K562 (cell line): ENCODE measurements around the gene SPTAN1. TPM values are rescaled to one million over a fixed set of nuclear protein-coding genes. Genes with fewer than 3 reads are reported as not detected.
A peak's percentile ranks its signal among the peaks of the same experiment; 100 is the strongest.

Source experiments
- BRCA1 ChIP-seq, 2 experiments: fragments of 450-650 bp in 1 of 2; sonication (generic) in 1 of 2; formaldehyde crosslinking in 1 of 2; IDR thresholded peaks; 2 replicates each; pipeline versions ENCODE4 v1.5.0 to v1.6.1; 2017 to 2020; ENCODE audit warnings: mild to moderate bottlenecking in 1 of 2, missing genetic modification reagents in 1 of 2
- CBX3 ChIP-seq, 2 experiments: IDR thresholded peaks; 1 replicate in 1 of 2; 2 replicates in 1 of 2; pipeline ENCODE4 v1.6.1; 2012; ENCODE audit warnings: inconsistent platforms in 2 of 2, low read length in 2 of 2, borderline replicate concordance in 1 of 2, control low read depth in 1 of 2
- ETV6 ChIP-seq, 3 experiments: fragments of 150-350 bp in 1 of 3; sonication (generic) in 1 of 3; formaldehyde crosslinking in 1 of 3; IDR thresholded peaks; 2 replicates each; pipeline versions ENCODE4 v1.6.1 to v1.8.0; 2014 to 2022; ENCODE audit warnings: borderline replicate concordance in 2 of 3, low read depth in 2 of 3, antibody characterized with exemption in 1 of 3, low read length in 1 of 3, mild to moderate bottlenecking in 1 of 3, missing genetic modification reagents in 1 of 3
- KDM4B ChIP-seq, 2 experiments: fragments of 450-650 bp in 1 of 2; sonication (generic) in 1 of 2; IDR thresholded peaks; 2 replicates each; pipeline ENCODE4 v1.6.1; 2016 to 2017; ENCODE audit warnings: borderline replicate concordance in 2 of 2, antibody characterized with exemption in 1 of 2, low read depth in 1 of 2, mild to moderate bottlenecking in 1 of 2
- KLF13 ChIP-seq: fragments of 450-650 bp; IDR thresholded peaks from 2 replicates; pipeline ENCODE4 v1.6.1; 2016; ENCODE audit warnings: missing genetic modification characterization, low read depth, mild to moderate bottlenecking, missing compliant biosample characterization, moderate library complexity, borderline replicate concordance
- RAD51 ChIP-seq: fragments of 450-650 bp; IDR thresholded peaks from 2 replicates; pipeline ENCODE4 v1.7.1; 2016; ENCODE audit warnings: low read depth, mild to moderate bottlenecking, borderline replicate concordance
- TBP ChIP-seq: optimal IDR thresholded peaks from 2 replicates; pipeline ENCODE3; 2011; ENCODE audit warnings: low read depth, low read length, improper control_type of control experiment
- ZBTB17 ChIP-seq: fragments of 450-650 bp; formaldehyde crosslinking; IDR thresholded peaks from 2 replicates; pipeline ENCODE4 v1.4.0; 2020; ENCODE audit warnings: mild to moderate bottlenecking
- ZNF232 ChIP-seq: sonication (generic); formaldehyde crosslinking; IDR thresholded peaks from 2 replicates; pipeline ENCODE4 v1.8.0; 2022; ENCODE audit warnings: mild to moderate bottlenecking, missing genetic modification reagents
- ZNF76 ChIP-seq: fragments of 250-450 bp; sonication (Bioruptor Pico); IDR thresholded peaks from 2 replicates; pipeline ENCODE4 v1.4.0; 2020; ENCODE audit warnings: mild to moderate bottlenecking, moderate library complexity, borderline replicate concordance
- polyA plus RNA-seq, 8 experiments: library from polyadenylated mRNA; depleted of rRNA in 4 of 8; stranded (reverse) in 5 of 8; unstranded in 3 of 8; fragments of >200 nt; fragmentation: Nextera tagmentation in 2 of 8; fragmentation: Illumina TruSeq in 1 of 8; extraction: Ambion mirVana in 2 of 8; extraction: Trizol in 1 of 8; gene quantifications; 2 replicates each; pipeline versions ENCODE4 v1.2.1 to v1.2.3, GENCODE V29; 2011 to 2014; ENCODE audit warnings: inconsistent platforms in 1 of 8, missing spikeins in 1 of 8
- total RNA-seq, 7 experiments: library from RNA; depleted of rRNA in 6 of 7; stranded (reverse); fragments of >200 nt in 6 of 7; fragmentation: Illumina TruSeq in 2 of 7; extraction: Trizol in 2 of 7; gene quantifications; 2 replicates each; pipeline versions ENCODE4 v1.2.1 to v1.2.3, GENCODE V29; 2011 to 2021; ENCODE audit warnings: low replicate concordance in 1 of 7
- TF ChIP-seq, protein P1 (sequence below): sonication (generic); formaldehyde crosslinking; IDR thresholded peaks from 2 replicates; pipeline ENCODE4 v1.8.0; 2022; ENCODE audit warnings: missing genetic modification reagents, mild to moderate bottlenecking, moderate library complexity, borderline replicate concordance
- TF ChIP-seq, protein P2 (sequence below): fragments of 250-450 bp; sonication (Bioruptor Pico); IDR thresholded peaks from 2 replicates; pipeline ENCODE4 v1.4.0; 2020
- TF ChIP-seq, protein P3 (sequence below): fragments of 250-450 bp; sonication (Bioruptor Pico); IDR thresholded peaks from 2 replicates; pipeline ENCODE4 v1.4.0; 2020; ENCODE audit warnings: mild to moderate bottlenecking
- TF ChIP-seq, protein P4 (sequence below), 2 experiments: fragments of 450-650 bp in 1 of 2; IDR thresholded peaks; 2 replicates each; pipeline ENCODE4 v1.6.1; 2011 to 2017; ENCODE audit warnings: low read depth in 2 of 2, antibody characterized with exemption in 1 of 2, borderline replicate concordance in 1 of 2, low read length in 1 of 2, mild to moderate bottlenecking in 1 of 2, mixed read lengths in 1 of 2; ENCODE audit not compliant: control insufficient read depth in 1 of 2
- TF ChIP-seq, protein P5 (sequence below): fragments of 450-650 bp; formaldehyde crosslinking; IDR thresholded peaks from 2 replicates; pipeline ENCODE4 v1.4.0; 2022; ENCODE audit warnings: mild to moderate bottlenecking, moderate library complexity

The SPTAN1 gene
- total and polyA plus RNA-seq, 9 of the 15 experiments (the other 6 are each of a cell fraction or from before 2014, with no cell fraction given), result 1.5 to 13.5 (median 6.8) TPM

DNA sequence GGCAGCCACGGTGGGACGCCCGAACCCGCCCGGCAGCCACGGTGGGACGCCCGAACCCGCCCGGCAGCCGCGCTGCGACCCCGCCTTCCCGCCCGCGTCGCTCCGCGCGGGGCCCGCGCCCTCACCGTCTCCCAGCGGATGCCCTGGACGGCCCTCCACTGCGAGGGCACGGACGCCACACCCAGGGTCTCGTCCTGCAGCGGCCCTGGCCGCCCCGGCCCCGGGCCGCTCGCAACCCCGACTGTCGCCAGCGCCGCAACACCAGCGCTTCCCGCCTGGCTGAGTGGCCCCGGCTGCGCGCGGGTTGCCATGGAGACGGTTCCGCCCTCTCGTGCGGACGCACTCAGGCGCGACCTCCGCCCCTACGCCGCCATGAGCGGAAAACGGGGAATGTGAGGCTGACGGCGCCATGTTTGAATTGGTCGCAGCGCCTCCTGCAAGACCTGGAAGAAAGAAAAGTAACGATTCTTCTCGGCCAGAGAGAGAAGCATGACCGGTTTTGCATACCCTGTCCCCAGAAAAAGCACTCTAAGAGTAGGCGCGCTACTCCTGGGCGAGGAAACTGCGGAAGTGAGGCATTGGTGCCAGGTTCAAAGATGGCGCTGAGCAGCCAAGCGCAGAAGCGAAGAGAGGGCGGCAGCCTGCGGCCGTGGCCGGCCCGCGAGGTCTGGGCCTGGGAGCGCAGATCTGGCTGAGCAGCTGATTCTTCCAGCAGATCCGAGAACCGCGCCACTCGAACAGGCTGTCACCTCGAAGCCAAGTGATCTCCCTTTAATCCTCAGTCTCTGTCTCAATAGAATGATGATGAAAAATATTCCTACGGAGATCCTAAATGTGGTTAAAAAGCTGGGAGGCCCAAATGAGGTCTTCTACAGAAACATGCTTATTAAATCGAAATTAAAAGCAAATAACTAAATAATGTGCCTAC, 104.3 kb downstream of the SPTAN1 start, which contains the start of gene DYNC2I2 (continued):
- TF ChIP-seq, protein P1, sequence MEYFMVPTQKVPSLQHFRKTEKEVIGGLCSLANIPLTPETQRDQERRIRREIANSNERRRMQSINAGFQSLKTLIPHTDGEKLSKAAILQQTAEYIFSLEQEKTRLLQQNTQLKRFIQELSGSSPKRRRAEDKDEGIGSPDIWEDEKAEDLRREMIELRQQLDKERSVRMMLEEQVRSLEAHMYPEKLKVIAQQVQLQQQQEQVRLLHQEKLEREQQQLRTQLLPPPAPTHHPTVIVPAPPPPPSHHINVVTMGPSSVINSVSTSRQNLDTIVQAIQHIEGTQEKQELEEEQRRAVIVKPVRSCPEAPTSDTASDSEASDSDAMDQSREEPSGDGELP, result peak; percentile 98
- peak in 1 of 2 experiments; percentile 85; a peak in 2 of 4 replicates for TF ChIP-seq KDM4B (IDR thresholded peaks at IDR 0.05; ENCODE audit: borderline replicate concordance in 2 of 2, low read depth in 1 of 2)
- peak; percentile 72; the same call in 1 of the 2 replicates for TF ChIP-seq ZNF232 (CRISPR knock-in tag)
- TF ChIP-seq CBX3 (IDR thresholded peaks at IDR 0.05; ENCODE audit: borderline replicate concordance in 1 of 2, low read length in 2 of 2), result peak in 1 of 2 experiments; percentile 84; a peak in 2 of 3 replicates
- TF ChIP-seq ETV6 (IDR thresholded peaks at IDR 0.05; ENCODE audit: borderline replicate concordance in 1 of 2, low read depth in 2 of 2, low read length in 1 of 2), result peak in 1 of 2 experiments; percentile 44; a peak in 1 of 4 replicates
- TF ChIP-seq ETV6 (CRISPR knock-in tag; IDR thresholded peaks at IDR 0.05; ENCODE audit: borderline replicate concordance), result no peak
- TF ChIP-seq KLF13 (tag), result peak; percentile 99
- peak; percentile 87 for TF ChIP-seq ZNF76 (CRISPR knock-in tag)
- TF ChIP-seq, protein P2, sequence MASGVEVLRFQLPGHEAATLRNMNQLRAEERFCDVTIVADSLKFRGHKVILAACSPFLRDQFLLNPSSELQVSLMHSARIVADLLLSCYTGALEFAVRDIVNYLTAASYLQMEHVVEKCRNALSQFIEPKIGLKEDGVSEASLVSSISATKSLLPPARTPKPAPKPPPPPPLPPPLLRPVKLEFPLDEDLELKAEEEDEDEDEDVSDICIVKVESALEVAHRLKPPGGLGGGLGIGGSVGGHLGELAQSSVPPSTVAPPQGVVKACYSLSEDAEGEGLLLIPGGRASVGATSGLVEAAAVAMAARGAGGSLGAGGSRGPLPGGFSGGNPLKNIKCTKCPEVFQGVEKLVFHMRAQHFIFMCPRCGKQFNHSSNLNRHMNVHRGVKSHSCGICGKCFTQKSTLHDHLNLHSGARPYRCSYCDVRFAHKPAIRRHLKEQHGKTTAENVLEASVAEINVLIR (CRISPR knock-in tag), result peak; percentile 86
- TF ChIP-seq ZBTB17 (CRISPR knock-in tag), result peak; percentile 97
- TF ChIP-seq, protein P3, sequence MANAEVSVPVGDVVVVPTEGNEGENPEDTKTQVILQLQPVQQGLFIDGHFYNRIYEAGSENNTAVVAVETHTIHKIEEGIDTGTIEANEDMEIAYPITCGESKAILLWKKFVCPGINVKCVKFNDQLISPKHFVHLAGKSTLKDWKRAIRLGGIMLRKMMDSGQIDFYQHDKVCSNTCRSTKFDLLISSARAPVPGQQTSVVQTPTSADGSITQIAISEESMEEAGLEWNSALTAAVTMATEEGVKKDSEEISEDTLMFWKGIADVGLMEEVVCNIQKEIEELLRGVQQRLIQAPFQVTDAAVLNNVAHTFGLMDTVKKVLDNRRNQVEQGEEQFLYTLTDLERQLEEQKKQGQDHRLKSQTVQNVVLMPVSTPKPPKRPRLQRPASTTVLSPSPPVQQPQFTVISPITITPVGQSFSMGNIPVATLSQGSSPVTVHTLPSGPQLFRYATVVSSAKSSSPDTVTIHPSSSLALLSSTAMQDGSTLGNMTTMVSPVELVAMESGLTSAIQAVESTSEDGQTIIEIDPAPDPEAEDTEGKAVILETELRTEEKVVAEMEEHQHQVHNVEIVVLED (CRISPR knock-in tag), result peak; percentile 99
- TF ChIP-seq BRCA1 (IDR thresholded peaks at IDR 0.05), result no peak
- TF ChIP-seq BRCA1 (CRISPR knock-in tag; IDR thresholded peaks at IDR 0.05), result no peak
- TF ChIP-seq, protein P4, sequence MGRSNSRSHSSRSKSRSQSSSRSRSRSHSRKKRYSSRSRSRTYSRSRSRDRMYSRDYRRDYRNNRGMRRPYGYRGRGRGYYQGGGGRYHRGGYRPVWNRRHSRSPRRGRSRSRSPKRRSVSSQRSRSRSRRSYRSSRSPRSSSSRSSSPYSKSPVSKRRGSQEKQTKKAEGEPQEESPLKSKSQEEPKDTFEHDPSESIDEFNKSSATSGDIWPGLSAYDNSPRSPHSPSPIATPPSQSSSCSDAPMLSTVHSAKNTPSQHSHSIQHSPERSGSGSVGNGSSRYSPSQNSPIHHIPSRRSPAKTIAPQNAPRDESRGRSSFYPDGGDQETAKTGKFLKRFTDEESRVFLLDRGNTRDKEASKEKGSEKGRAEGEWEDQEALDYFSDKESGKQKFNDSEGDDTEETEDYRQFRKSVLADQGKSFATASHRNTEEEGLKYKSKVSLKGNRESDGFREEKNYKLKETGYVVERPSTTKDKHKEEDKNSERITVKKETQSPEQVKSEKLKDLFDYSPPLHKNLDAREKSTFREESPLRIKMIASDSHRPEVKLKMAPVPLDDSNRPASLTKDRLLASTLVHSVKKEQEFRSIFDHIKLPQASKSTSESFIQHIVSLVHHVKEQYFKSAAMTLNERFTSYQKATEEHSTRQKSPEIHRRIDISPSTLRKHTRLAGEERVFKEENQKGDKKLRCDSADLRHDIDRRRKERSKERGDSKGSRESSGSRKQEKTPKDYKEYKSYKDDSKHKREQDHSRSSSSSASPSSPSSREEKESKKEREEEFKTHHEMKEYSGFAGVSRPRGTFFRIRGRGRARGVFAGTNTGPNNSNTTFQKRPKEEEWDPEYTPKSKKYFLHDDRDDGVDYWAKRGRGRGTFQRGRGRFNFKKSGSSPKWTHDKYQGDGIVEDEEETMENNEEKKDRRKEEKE (IDR thresholded peaks at IDR 0.05; ENCODE audit: borderline replicate concordance in 1 of 2, control insufficient read depth in 1 of 2, low read depth in 2 of 2, low read length in 1 of 2), result no peak
- TF ChIP-seq, protein P5, sequence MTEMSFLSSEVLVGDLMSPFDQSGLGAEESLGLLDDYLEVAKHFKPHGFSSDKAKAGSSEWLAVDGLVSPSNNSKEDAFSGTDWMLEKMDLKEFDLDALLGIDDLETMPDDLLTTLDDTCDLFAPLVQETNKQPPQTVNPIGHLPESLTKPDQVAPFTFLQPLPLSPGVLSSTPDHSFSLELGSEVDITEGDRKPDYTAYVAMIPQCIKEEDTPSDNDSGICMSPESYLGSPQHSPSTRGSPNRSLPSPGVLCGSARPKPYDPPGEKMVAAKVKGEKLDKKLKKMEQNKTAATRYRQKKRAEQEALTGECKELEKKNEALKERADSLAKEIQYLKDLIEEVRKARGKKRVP, result peak; percentile 62; the same call in 1 of the 2 replicates
- peak; percentile 44; the same call in 1 of the 2 replicates for TF ChIP-seq RAD51
- TF ChIP-seq TBP, result peak; percentile 87
